Measurements from ENCODE around the gene TAF6L. TPM values are rescaled to one million over a fixed set of nuclear protein-coding genes. Genes with fewer than 3 reads are reported as not detected.
A peak's percentile ranks its signal among the peaks of the same experiment; 100 is the strongest.

Gene TAF6L
- total and polyA plus RNA-seq, 2 of the 8 experiments (the other 6 are each of a cell fraction or from before 2014, with no cell fraction given), result 24.8 to 31.9 TPM

DNA sequence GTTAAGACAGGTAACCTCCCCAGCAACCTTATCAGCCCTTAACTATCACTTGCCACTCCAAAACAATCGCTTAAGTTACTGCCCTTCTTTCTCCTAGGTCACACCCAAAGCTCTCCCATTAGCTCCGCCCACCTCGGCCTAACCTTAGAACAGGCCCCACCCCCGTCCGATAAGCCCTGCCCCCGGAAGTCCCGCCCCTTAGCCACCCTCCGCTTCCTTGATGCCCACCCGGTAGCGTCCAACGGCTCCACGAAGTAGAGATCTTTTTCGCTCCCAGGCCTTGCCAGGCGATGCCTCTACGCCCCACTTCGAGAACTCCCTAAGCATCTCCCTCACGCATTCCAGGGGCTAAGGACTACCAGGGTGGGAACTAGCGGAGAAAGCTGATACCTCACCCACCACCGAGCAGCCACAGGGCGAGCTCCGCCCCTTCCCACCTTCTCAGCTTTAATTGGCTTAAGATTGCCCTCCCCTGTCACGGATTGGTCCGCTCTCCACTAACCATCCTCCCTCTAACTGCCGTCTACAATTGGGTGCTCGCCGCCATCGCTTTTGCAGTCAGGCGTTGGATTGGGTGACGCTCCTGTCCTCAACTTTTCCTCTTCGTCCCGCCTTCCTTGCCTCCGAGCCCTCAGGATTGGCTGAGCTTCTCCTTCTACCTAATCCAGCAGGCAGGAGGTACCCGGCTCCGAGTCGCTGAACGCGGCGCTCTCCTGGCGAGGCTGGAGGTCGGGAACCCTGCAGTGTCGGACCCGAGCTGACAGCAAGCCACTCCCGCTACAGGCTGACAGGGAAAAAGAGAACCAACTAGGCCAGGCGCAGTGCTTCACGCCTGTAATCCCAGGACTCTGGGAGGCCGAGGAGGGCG, 17.2 kb upstream of the TAF6L start, which contains the start of gene ZBTB3:
ZBTB3 (minus strand) TSS at position 425 of the 868 bp plus-strand sequence. CDS start 496 bp downstream, outside the sequence.
- peaks cover 16% of the 10 kb centered on the region for H3K79me1 ChIP-seq (ENCODE audit: low read depth, low read length)
- H3K14ac ChIP-seq (ENCODE audit: insufficient read length), result no peak within 1 kb of the TSS
- H3K56ac ChIP-seq (replicated peaks; ENCODE audit: insufficient read length, low read depth, low read length), result peak within 1 kb of the TSS; percentile 39
- H2BK20ac ChIP-seq (ENCODE audit: low read length), result no peak within 1 kb of the TSS
- peak within 1 kb of the TSS; percentile 57 for H4K91ac ChIP-seq (replicated peaks; ENCODE audit: insufficient read length, low read length)
- CTCF ChIA-PET (ENCODE audit: partially characterized antibody), result interaction anchor here (0.6 to 5.4 kb wide), 14 partner anchors 8 to 160 kb away, joined by 3 to 48 read pairs (median 4); partner anchors contain the start of genes HNRNPUL2, POLR2G, TAF6L and TMEM179B
- peak within 1 kb of the TSS; percentile 99 for H2AFZ ChIP-seq (ENCODE audit: low read length)
- H4K5ac ChIP-seq (ENCODE audit: insufficient read length, low read depth, low read length), result peak within 1 kb of the TSS; percentile 98
- peaks cover 14 to 33% (median 17%) of the 10 kb centered on the region in 4 experiments for H3K36me3 ChIP-seq (ENCODE audit: control insufficient read depth in 2 of 4, insufficient read depth in 4 of 4, low read length in 3 of 4)
- POLR2A ChIA-PET (ENCODE audit: partially characterized antibody), result interaction anchor here (0.7 to 16.9 kb wide), 32 partner anchors 8 to 180 kb away, joined by 3 to 192 read pairs (median 6); partner anchors contain the start of genes BSCL2, C11orf98, CSKMT and EEF1G
- no peaks in the 10 kb centered on the region for H3K27me3 ChIP-seq (replicated peaks in 1 of 4; ENCODE audit: control insufficient read depth in 3 of 4, extremely low read depth in 1 of 4, insufficient read depth in 3 of 4, low read length in 3 of 4)
- H4K8ac ChIP-seq (ENCODE audit: extremely low read depth, insufficient read depth, low read length), result peak within 1 kb of the TSS; percentile 98; the same call in 1 of the 2 replicates
- H2BK120ac ChIP-seq (replicated peaks; ENCODE audit: low read depth, low read length), result no peak within 1 kb of the TSS
- peak within 1 kb of the TSS; percentile 82; the same call in 1 of the 2 replicates for H2BK12ac ChIP-seq (ENCODE audit: low read depth, low read length)
- H3K27ac ChIP-seq (ENCODE audit: low read depth, low read length), result peak within 1 kb of the TSS; percentile 86
- no peak within 1 kb of the TSS for H3K23ac ChIP-seq (ENCODE audit: insufficient read length)
- DNase-seq (ENCODE audit: low read depth in 1 of 2, low spot score in 2 of 2) (peak; percentile 97 to 99), FAIRE-seq (peak; percentile 90)
- H2BK15ac ChIP-seq (ENCODE audit: low read length), result no peak within 1 kb of the TSS
- peak within 1 kb of the TSS; percentile 96 for H2BK5ac ChIP-seq (ENCODE audit: low read depth, low read length)
- H3K4ac ChIP-seq (replicated peaks; ENCODE audit: insufficient read length, low read depth, low read length), result no peak within 1 kb of the TSS
- H3K4me3 ChIP-seq (ENCODE audit: extremely low read depth in 1 of 4, insufficient read depth in 2 of 4, low read depth in 3 of 4, low read length in 4 of 4), result peak within 1 kb of the TSS; percentile 74 to 89 (median 82)
- H3K23me2 ChIP-seq (ENCODE audit: low read depth, low read length), result no peaks in the 10 kb centered on the region; the same call in 1 of the 2 replicates
- no peak within 1 kb of the TSS for H2AK5ac ChIP-seq (ENCODE audit: low read depth, low read length)
- peaks cover 10 to 55% of the 10 kb centered on the region in 2 experiments for H3K79me2 ChIP-seq (ENCODE audit: control insufficient read depth in 1 of 2, insufficient read depth in 2 of 2, low read length in 2 of 2)
- peak within 1 kb of the TSS; percentile 60 to 95 (median 86) for H3K9ac ChIP-seq (replicated peaks in 1 of 4; ENCODE audit: extremely low read depth in 1 of 4, low read depth in 3 of 4, low read length in 3 of 4)
- peak within 1 kb of the TSS; percentile 63 to 82 for H3K4me2 ChIP-seq (ENCODE audit: insufficient read depth in 1 of 2, low read depth in 2 of 2, low read length in 2 of 2)
- peaks cover 14 to 19% of the 10 kb centered on the region in 2 experiments for H4K20me1 ChIP-seq (replicated peaks in 1 of 2; ENCODE audit: control insufficient read depth in 1 of 2, insufficient read depth in 2 of 2, low read length in 2 of 2)
- 3% methylated on average over 42 of the region's 47 CpGs; no CpG with 5 or more reads in 1 of the 2 experiments for WGBS, 2 experiments (ENCODE audit: extremely low coverage in 1 of 2, insufficient coverage in 1 of 2, insufficient read length in 1 of 2, insufficient replicate concordance in 2 of 2, low coverage in 1 of 2, low lambda C conversion rate in 2 of 2, missing lambda C conversion rate in 1 of 2)
- H3K18ac ChIP-seq (ENCODE audit: extremely low read depth, low read length), result peak within 1 kb of the TSS; percentile 99
- H3K4me1 ChIP-seq (replicated peaks in 1 of 4; ENCODE audit: control insufficient read depth in 3 of 4, insufficient read depth in 4 of 4, low read length in 3 of 4), result peaks cover 4 to 9% (median 6%) of the 10 kb centered on the region in 4 experiments
- H3K9me3 ChIP-seq (ENCODE audit: insufficient read depth in 2 of 2, low read depth in 1 of 2, low read length in 1 of 2), result no peaks in the 10 kb centered on the region
- TF ChIP-seq CHD1 (IDR thresholded peaks at IDR 0.05; ENCODE audit: low read depth, low read length) (no peak), TBP (IDR thresholded peaks at IDR 0.05; ENCODE audit: low read depth, low read length) (peak; percentile 65; the same call in 1 of the 2 replicates), NRF1 (IDR thresholded peaks at IDR 0.05; ENCODE audit: low read depth, low read length) (no peak), CEBPB (IDR thresholded peaks at IDR 0.05; ENCODE audit: low read depth, low read length) (no peak), KDM4A (IDR thresholded peaks at IDR 0.05; ENCODE audit: low read depth, low read length, severe bottlenecking) (peak; percentile 79), FOSL1 (IDR thresholded peaks at IDR 0.05; ENCODE audit: insufficient read depth, low read depth, low read length) (no peak), SIN3A (conservative IDR thresholded peaks at IDR 0.05 in 1 of 2, IDR thresholded peaks at IDR 0.05 in 1 of 2; ENCODE audit: low read depth in 1 of 2, low read length in 2 of 2) (peak; percentile 49 to 93; a peak in 3 of 4 replicates), CHD2 (IDR thresholded peaks at IDR 0.05; ENCODE audit: low read length) (peak; percentile 92)

Data from H1 (cell line).